Measurements from ENCODE around the gene NFKB2.

The NFKB2 gene

DNA sequence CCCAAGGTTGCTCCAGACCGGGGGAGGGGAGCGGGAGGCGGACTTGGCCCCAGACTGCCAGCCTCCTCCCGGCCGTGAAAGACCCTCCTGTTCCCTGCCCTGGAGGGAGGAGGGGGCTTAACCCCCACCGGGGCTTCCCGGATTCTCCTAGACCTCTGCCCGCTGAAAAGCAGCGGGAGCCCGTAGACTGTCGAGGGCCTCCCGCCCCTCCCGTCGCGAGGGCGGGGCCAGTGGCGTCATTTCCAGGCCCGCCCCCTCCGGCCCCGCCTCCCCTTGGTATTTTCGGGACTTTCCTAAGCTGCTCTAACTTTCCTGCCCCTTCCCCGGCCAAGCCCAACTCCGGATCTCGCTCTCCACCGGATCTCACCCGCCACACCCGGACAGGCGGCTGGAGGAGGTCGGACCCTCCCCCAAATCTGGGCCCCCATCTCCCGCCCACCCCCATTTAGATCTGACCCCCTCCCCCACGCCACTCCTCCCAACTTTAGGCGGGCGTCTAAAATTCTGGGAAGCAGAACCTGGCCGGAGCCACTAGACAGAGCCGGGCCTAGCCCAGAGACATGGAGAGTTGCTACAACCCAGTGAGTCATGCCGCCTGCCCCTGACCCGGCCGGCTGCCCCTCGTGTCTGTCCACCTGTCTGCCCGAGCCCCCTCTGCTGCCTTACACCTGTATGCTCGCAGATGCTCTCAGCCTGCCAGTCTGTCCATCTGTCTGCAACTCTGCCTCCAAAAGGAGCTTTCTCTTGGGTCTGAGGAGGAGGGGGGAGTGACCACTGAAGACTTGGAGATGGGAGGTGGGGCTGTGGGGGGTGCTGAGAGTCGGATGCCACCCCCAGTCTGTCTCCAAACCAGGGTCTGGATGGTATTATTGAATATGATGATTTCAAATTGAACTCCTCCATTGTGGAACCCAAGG, at the start of gene NFKB2:
NFKB2 (plus strand) TSS at position 306 of the 917 bp plus-strand sequence; CDS start at position 561, 255 bp downstream.
- peak within 1 kb of the TSS; percentile 96 for H3K27ac ChIP-seq (ENCODE audit: low read depth, low read length)
- no peaks in the 10 kb centered on the region for H4K20me1 ChIP-seq (ENCODE audit: low read depth, low read length)
- H3K79me2 ChIP-seq (ENCODE audit: insufficient read depth, low read length) = peaks cover 8% of the 10 kb centered on the region; the same call in 1 of the 2 replicates
- H3K9me2 ChIP-seq (replicated peaks; ENCODE audit: insufficient read depth, low read length) = no peaks in the 10 kb centered on the region
- H3F3A ChIP-seq (ENCODE audit: insufficient read depth) = peaks cover 18% of the 10 kb centered on the region; the same call in 1 of the 2 replicates
- H2AFZ ChIP-seq (ENCODE audit: low read depth, low read length, severe bottlenecking) = peak within 1 kb of the TSS; percentile 23
- no peaks in the 10 kb centered on the region for H3K9me3 ChIP-seq (ENCODE audit: insufficient read depth, low read length)
- H3K9ac ChIP-seq (ENCODE audit: low read length) = peak within 1 kb of the TSS; percentile 91
- H3K4me3 ChIP-seq (ENCODE audit: insufficient read depth, low read length, poor library complexity, severe bottlenecking) = peak within 1 kb of the TSS; percentile 97
- H3K36me3 ChIP-seq (ENCODE audit: low read length) = no peaks in the 10 kb centered on the region
- TF ChIP-seq, protein P1, sequence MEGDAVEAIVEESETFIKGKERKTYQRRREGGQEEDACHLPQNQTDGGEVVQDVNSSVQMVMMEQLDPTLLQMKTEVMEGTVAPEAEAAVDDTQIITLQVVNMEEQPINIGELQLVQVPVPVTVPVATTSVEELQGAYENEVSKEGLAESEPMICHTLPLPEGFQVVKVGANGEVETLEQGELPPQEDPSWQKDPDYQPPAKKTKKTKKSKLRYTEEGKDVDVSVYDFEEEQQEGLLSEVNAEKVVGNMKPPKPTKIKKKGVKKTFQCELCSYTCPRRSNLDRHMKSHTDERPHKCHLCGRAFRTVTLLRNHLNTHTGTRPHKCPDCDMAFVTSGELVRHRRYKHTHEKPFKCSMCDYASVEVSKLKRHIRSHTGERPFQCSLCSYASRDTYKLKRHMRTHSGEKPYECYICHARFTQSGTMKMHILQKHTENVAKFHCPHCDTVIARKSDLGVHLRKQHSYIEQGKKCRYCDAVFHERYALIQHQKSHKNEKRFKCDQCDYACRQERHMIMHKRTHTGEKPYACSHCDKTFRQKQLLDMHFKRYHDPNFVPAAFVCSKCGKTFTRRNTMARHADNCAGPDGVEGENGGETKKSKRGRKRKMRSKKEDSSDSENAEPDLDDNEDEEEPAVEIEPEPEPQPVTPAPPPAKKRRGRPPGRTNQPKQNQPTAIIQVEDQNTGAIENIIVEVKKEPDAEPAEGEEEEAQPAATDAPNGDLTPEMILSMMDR (IDR thresholded peaks at IDR 0.05; ENCODE audit: insufficient read depth, low read length, poor library complexity, severe bottlenecking) = no peak
- no peak for TF ChIP-seq EZH2phosphoT487 (conservative IDR thresholded peaks at IDR 0.05; ENCODE audit: low read length)
- peak within 1 kb of the TSS; percentile 78 for H3K4me2 ChIP-seq (ENCODE audit: low read depth, low read length, poor library complexity, severe bottlenecking)
- H3K27me3 ChIP-seq (ENCODE audit: low read length) = no peaks in the 10 kb centered on the region

DNA sequence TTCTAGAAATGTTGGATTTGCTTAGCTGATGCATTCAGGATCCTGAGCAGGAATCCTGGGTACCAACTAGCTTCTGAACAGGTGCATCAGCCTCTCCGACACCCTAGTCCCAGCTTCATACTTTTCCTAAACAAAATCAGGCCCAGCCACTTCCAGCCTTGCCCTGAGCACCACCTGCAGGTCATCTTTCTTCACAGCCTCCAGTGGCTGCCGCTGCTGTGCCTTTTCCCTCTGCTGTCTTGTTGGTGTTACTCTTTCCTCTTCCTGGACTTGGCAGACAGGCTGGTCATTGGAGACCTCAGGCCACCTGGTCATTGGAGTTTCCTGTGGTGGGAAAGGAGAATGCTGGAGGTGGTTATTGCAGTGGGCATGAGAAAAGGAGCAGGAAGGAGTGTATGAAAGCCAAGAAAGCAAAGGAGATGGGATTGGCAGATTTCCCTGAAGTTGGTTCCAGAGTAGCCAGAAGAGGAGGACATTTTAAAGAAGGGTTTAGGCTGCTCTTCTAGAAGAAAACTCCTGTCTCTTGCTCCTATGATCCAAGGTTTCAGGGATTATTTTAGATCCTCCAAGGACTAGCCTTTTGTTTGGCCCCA, 48.2 kb upstream of the NFKB2 start:
- Histone ChIP-seq H2AFZ (ENCODE audit: low read depth, low read length, severe bottlenecking) (no peak overlapping the region), H4K20me1 (ENCODE audit: low read depth, low read length) (no peaks in the 10 kb centered on the region), H3K9me3 (ENCODE audit: insufficient read depth, low read length) (no peaks in the 10 kb centered on the region), H3K4me3 (ENCODE audit: insufficient read depth, low read length, poor library complexity, severe bottlenecking) (no peak overlapping the region), H3K9ac (ENCODE audit: low read length) (no peak overlapping the region), H3K27me3 (ENCODE audit: low read length) (no peaks in the 10 kb centered on the region), H3K79me2 (ENCODE audit: insufficient read depth, low read length) (0 out of 2 replicates have a peak, but pooled peaks cover 2% of the 10 kb centered on the region), H3K36me3 (ENCODE audit: low read length) (peaks cover 2% of the 10 kb centered on the region), H3K4me2 (ENCODE audit: low read depth, low read length, poor library complexity, severe bottlenecking) (no peak overlapping the region), H3F3A (ENCODE audit: insufficient read depth) (peaks cover 4% of the 10 kb centered on the region; the same call in 1 of the 2 replicates), H3K27ac (ENCODE audit: low read depth, low read length) (no peak overlapping the region), H3K9me2 (replicated peaks; ENCODE audit: insufficient read depth, low read length) (no peaks in the 10 kb centered on the region)
- TF ChIP-seq, protein P1 (IDR thresholded peaks at IDR 0.05; ENCODE audit: insufficient read depth, low read length, poor library complexity, severe bottlenecking) = no peak
- no peak for TF ChIP-seq EZH2phosphoT487 (conservative IDR thresholded peaks at IDR 0.05; ENCODE audit: low read length)

DNA sequence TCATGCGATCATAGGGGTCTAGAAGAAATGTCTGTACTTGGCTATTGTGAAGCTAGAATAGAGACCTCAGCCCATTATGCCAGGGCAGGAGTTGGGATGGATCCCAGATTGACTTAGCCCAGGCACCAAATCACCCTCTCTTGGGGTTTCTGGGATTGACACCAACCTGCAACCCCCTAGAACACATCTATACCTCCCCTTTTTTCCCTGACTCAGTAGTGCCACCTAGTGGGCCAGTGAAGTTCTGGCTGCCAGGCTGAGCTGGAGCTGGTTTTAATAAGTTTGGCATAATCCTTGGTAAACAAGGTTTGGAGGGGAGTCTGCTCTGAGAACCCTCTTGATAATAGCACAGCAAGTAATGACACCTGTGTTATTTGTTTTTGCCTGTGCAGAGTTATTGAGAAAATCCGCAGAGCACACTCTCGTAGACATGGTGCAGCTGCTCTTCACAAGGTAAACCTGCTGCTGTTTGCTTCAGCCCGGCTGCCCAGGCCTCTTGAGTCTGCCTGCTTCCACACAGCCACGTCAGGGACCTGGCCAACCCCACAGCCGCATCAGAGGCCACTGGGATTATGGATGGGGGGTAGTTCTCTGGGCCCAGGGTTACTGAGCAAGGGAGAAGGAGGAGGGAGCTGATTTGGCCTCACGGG, 43.3 kb upstream of the NFKB2 start:
- no peak overlapping the region for H3K4me2 ChIP-seq (ENCODE audit: low read depth, low read length, poor library complexity, severe bottlenecking)
- H3K79me2 ChIP-seq (ENCODE audit: insufficient read depth, low read length) = no peaks in the 10 kb centered on the region
- no peaks in the 10 kb centered on the region for H3K9me3 ChIP-seq (ENCODE audit: insufficient read depth, low read length)
- no peak overlapping the region for H3K27ac ChIP-seq (ENCODE audit: low read depth, low read length)
- no peak for TF ChIP-seq EZH2phosphoT487 (conservative IDR thresholded peaks at IDR 0.05; ENCODE audit: low read length)
- TF ChIP-seq, protein P1 (IDR thresholded peaks at IDR 0.05; ENCODE audit: insufficient read depth, low read length, poor library complexity, severe bottlenecking) = peak; percentile 97
- H3K4me3 ChIP-seq (ENCODE audit: insufficient read depth, low read length, poor library complexity, severe bottlenecking) = no peak overlapping the region
- peaks cover 4% of the 10 kb centered on the region; the same call in 1 of the 2 replicates for H3F3A ChIP-seq (ENCODE audit: insufficient read depth)
- no peak overlapping the region for H3K9ac ChIP-seq (ENCODE audit: low read length)
- no peaks in the 10 kb centered on the region for H3K9me2 ChIP-seq (replicated peaks; ENCODE audit: insufficient read depth, low read length)
- no peak overlapping the region for H2AFZ ChIP-seq (ENCODE audit: low read depth, low read length, severe bottlenecking)
- H3K27me3 ChIP-seq (ENCODE audit: low read length) = no peaks in the 10 kb centered on the region
- no peaks in the 10 kb centered on the region for H4K20me1 ChIP-seq (ENCODE audit: low read depth, low read length)
- peaks cover 8% of the 10 kb centered on the region; the same call in 1 of the 2 replicates for H3K36me3 ChIP-seq (ENCODE audit: low read length)
